ENCODE data around the gene EYA2. TPM values are rescaled to one million over a fixed set of nuclear protein-coding genes. Genes with fewer than 3 reads are reported as not detected.

Gene EYA2
- total RNA-seq, 2 experiments from 2014 or later: not detected

DNA sequence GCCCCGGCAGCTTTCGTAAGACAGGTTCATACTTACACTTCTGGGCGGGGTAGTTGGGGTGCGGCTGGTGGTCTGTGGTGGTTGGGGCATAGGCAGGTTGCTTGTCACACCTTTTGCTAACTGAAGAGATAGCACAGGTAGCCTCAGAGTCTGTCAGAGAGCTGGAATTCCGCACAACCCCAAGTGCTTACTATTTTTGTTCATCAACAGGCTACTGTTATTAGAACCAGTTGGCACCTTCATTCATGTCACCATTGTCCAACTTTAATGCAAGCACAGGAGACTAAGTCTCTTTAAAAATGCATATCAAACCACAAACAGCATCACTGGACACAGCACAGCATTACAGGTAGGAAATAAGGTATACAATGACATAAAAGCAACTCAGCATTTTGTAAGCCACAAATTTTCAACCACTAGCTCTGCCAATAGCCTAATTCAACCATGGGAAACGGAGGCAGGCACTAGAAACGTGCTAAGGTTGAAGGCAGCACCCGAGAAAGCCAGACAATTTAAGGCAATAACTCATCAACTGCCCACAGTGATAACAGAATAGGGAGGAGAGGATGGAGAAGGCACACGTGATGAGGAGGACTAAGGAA lies 318.1 kb downstream of the EYA2 start:
- no peak for ATAC-seq

GRCh38 chr20:47213966-47214365 lies 319.3 kb downstream of the EYA2 start:
- ATAC-seq: no peak
- no peak overlapping the region for H3K27ac Mint-ChIP-seq
- no peaks in the 10 kb centered on the region for H3K9me3 Mint-ChIP-seq (ENCODE audit: low read depth)
- no peak for DNase-seq
- no peak overlapping the region for H3K4me3 Mint-ChIP-seq
- no peaks in the 10 kb centered on the region for H3K4me1 Mint-ChIP-seq
- CTCF ChIA-PET: interaction anchor here (0.6 to 2.0 kb wide), 5 partner anchors 15 to 399 kb away, joined by 3 to 11 read pairs (median 3); no protein-coding TSS in a partner anchor
- intact Hi-C loops (cut with DNase I, micrococcal nuclease): no loop called here
- peaks cover 29% of the 10 kb centered on the region for H3K36me3 Mint-ChIP-seq (ENCODE audit: low read depth)
- H3K27me3 Mint-ChIP-seq: no peaks in the 10 kb centered on the region
- POLR2A ChIA-PET: no interaction called here

More for the DNA sequence above, 318.1 kb downstream of the EYA2 start:
- no peak for DNase-seq
- Mint-ChIP-seq H3K36me3 (ENCODE audit: low read depth) (peaks cover 19% of the 10 kb centered on the region), H3K4me3 (no peak overlapping the region), H3K9me3 (ENCODE audit: low read depth) (no peaks in the 10 kb centered on the region), H3K4me1 (no peaks in the 10 kb centered on the region), H3K27ac (no peak overlapping the region), H3K27me3 (no peaks in the 10 kb centered on the region)
- ChIA-PET CTCF (interaction anchor here (1.1 to 2.0 kb wide), 5 partner anchors 9 to 171 kb away, joined by 3 to 11 read pairs (median 3); no protein-coding TSS in a partner anchor), POLR2A (no interaction called here)
- intact Hi-C loops (cut with DNase I, micrococcal nuclease): no loop called here

GRCh38 chr20:47215653-47216397 lies 321.2 kb downstream of the EYA2 start:
- peak overlapping the region; percentile 1 for H3K27ac Mint-ChIP-seq
- CTCF ChIA-PET: interaction anchor here (1.0 to 1.7 kb wide), 2 partner anchors 57 to 168 kb away, joined by 3 to 9 read pairs; no protein-coding TSS in a partner anchor
- no peaks in the 10 kb centered on the region for H3K27me3 Mint-ChIP-seq
- intact Hi-C loops (cut with DNase I, micrococcal nuclease): no loop called here
- DNase-seq: no peak
- no peak overlapping the region for H3K4me3 Mint-ChIP-seq
- no peaks in the 10 kb centered on the region for H3K4me1 Mint-ChIP-seq
- no peak for ATAC-seq
- H3K9me3 Mint-ChIP-seq (ENCODE audit: low read depth): no peaks in the 10 kb centered on the region
- H3K36me3 Mint-ChIP-seq (ENCODE audit: low read depth): peaks cover 34% of the 10 kb centered on the region
- POLR2A ChIA-PET: interaction anchor here (0.5 kb wide), 1 partner anchor 59 kb away, joined by 4 read pairs; no protein-coding TSS in a partner anchor

DNA sequence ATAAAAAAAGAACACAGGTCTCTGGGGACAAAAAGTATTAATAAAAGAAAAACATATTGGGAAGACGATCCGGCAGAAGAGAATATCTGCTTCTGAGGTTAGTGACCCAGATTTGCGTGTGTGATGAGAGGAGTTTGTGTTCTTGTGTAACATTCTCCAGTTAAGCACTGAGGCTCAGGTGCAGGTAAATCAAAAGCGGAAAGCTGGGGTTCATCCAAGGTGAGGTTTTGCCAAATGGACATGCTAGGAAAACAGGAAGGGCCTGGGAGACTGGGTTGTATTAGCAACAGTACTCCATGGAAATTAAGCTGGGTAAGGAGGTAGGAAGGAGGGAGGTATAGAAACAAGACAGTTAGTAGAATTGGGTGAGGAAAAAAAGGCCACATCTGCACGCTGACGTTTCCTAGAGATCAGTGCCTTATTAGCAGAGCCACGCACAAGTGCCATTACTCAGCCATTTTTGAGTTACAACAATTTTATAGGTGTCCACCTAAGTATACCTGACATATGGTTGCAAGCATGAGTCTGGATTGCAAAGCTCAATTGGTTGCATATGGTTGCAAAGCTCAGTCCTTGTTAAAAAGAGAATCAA lies 322.3 kb downstream of the EYA2 start:
- no peaks in the 10 kb centered on the region for H3K9me3 Mint-ChIP-seq (ENCODE audit: low read depth)
- H3K36me3 Mint-ChIP-seq (ENCODE audit: low read depth): peaks cover 39% of the 10 kb centered on the region
- no peak overlapping the region for H3K4me3 Mint-ChIP-seq
- intact Hi-C loops (cut with DNase I, micrococcal nuclease): no loop called here
- no peaks in the 10 kb centered on the region for H3K27me3 Mint-ChIP-seq
- ChIA-PET POLR2A (no interaction called here), CTCF (interaction anchor here (0.8 to 1.6 kb wide), 5 partner anchors 12 to 404 kb away, joined by 3 to 8 read pairs (median 5); no protein-coding TSS in a partner anchor)
- ATAC-seq: no peak
- no peaks in the 10 kb centered on the region for H3K4me1 Mint-ChIP-seq
- DNase-seq: no peak
- H3K27ac Mint-ChIP-seq: no peak overlapping the region

DNA sequence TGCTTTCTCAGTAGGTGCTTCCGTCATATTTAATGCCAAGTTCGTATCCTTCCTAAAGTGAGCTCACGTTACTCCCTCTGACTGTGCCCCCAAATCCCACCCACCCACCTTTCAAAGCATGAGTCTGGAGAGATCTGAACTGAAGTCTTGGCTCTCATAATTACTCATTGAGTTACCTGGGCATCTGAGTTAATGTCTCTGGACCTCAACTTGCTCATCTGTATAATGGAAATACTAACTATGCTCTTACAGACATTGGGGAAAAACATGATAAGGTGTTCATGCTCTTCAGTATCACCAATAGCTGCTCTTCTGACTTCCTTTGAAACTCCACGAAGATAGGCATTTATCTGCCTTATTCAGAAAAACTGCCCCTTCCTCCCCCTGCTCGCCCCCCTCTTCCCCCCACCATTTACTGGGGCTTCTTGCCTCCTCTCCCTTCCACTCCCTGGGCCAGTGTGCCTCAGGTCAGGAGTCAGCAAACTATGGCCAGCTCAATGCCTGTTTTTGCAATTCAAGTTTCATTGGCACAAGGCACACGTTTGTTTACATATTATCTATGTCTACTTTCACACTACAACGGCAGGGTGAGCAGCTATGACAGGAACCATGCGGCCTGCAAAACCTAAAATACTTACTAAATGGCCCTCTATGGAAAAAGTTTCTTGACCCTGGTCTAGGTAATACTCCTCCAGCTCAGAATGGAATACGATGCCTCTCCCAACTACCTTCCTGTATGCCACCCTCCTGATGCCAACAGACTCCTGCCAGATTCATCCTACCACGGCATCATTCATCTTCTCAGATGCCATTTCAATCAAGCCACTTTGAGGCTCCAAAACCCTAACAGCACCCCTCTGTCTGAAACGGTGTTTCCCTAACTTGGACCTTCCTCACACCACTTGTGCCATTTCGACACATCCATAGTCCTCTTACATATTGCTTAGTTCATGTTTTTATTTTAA lies 323.1 kb downstream of the EYA2 start:
- intact Hi-C loops (cut with DNase I, micrococcal nuclease): no loop called here
- H3K27ac Mint-ChIP-seq: peak overlapping the region; percentile 68
- POLR2A ChIA-PET: no interaction called here

DNA sequence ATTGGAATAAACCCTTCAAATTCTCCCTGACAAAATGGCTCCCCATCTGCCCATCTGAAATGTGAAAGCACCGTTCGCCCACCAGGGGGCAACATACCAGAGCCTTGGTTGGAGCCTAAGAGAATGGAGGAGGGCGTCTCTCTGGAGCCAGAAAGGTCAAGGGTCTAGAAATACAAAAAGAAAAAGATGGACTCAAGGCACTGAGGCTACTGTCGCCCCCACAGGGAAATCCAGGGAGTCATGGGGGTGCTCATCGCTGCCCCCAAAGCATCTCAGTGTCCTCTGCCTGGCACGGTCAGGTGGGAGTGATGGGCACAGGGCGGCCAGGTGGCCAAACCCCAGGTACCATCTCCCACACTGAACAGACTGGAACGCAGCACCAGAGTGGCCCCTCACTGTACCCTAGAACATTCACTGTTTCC lies 325.5 kb downstream of the EYA2 start:
- Mint-ChIP-seq H3K4me3 (no peak overlapping the region), H3K27ac (peak overlapping the region; percentile 37), H3K4me1 (no peaks in the 10 kb centered on the region), H3K36me3 (ENCODE audit: low read depth) (peaks cover 49% of the 10 kb centered on the region), H3K27me3 (no peaks in the 10 kb centered on the region), H3K9me3 (ENCODE audit: low read depth) (no peaks in the 10 kb centered on the region)
- ATAC-seq (peak; percentile 47), DNase-seq (peak; percentile 75)
- intact Hi-C loops (cut with DNase I, micrococcal nuclease): loop anchor here in 1 of 2 experiments (1.0 kb wide), 1 partner anchor 164 kb away; no protein-coding TSS in a partner anchor
- CTCF ChIA-PET: interaction anchor here (0.6 to 2.3 kb wide), 5 partner anchors 12 to 317 kb away, joined by 3 to 15 read pairs (median 3); no protein-coding TSS in a partner anchor
- POLR2A ChIA-PET: no interaction called here

More for the DNA sequence above, 323.1 kb downstream of the EYA2 start:
- ATAC-seq: no peak
- Mint-ChIP-seq H3K27me3 (no peaks in the 10 kb centered on the region), H3K36me3 (ENCODE audit: low read depth) (peaks cover 42% of the 10 kb centered on the region), H3K9me3 (ENCODE audit: low read depth) (no peaks in the 10 kb centered on the region), H3K4me3 (no peak overlapping the region), H3K4me1 (no peaks in the 10 kb centered on the region)
- CTCF ChIA-PET: interaction anchor here (0.6 to 2.3 kb wide), 6 partner anchors 13 to 403 kb away, joined by 3 to 15 read pairs (median 6); no protein-coding TSS in a partner anchor
- DNase-seq: no peak

DNA sequence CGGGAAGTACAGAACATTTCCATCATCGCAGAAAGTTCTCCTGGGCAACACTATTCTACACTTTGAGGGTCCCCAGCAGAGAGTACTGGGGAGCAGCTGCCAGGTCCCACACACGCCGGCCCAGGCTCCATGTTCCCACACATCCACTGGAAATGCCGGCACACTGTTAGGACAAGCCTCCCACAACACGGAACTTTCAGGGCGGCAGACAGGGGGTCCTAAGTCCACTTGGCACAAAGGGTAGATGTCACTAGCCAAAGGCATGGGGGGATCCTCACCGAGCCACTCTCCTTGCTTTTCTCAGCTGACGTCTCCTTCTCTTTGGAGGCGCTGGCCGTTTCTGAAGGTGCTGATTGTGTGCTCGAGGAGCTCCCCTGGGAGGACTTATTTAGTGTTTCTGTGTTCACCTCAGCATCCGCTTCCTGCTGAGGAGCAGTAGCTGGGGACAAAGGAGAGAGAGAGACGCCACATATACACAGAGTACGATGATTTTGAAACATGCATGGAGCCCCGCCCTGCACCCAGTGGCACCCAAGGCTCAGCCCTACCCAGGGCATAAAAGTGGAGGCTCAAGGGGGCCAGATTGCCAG lies 326.5 kb downstream of the EYA2 start:
- H3K27me3 Mint-ChIP-seq: no peaks in the 10 kb centered on the region
- ATAC-seq (no peak), DNase-seq (no peak)
- ChIA-PET CTCF (interaction anchor here (0.6 to 1.5 kb wide), 5 partner anchors 8 to 1263 kb away, joined by 3 to 10 read pairs (median 3); no protein-coding TSS in a partner anchor), POLR2A (interaction anchor here (0.6 kb wide), 1 partner anchor 388 kb away, joined by 5 read pairs; no protein-coding TSS in a partner anchor)
- H3K4me1 Mint-ChIP-seq: no peaks in the 10 kb centered on the region
- H3K9me3 Mint-ChIP-seq (ENCODE audit: low read depth): no peaks in the 10 kb centered on the region
- H3K27ac Mint-ChIP-seq: no peak overlapping the region
- no peak overlapping the region for H3K4me3 Mint-ChIP-seq
- intact Hi-C loops (cut with DNase I, micrococcal nuclease): no loop called here
- H3K36me3 Mint-ChIP-seq (ENCODE audit: low read depth): peaks cover 45% of the 10 kb centered on the region

- Mint-ChIP-seq H3K27ac (no peak overlapping the region), H3K4me3 (no peak overlapping the region), H3K36me3 (ENCODE audit: low read depth) (peaks cover 49% of the 10 kb centered on the region), H3K4me1 (no peaks in the 10 kb centered on the region), H3K9me3 (ENCODE audit: low read depth) (no peaks in the 10 kb centered on the region), H3K27me3 (no peaks in the 10 kb centered on the region)
- DNase-seq (no peak), ATAC-seq (no peak)
- intact Hi-C loops (cut with DNase I, micrococcal nuclease): no loop called here
- ChIA-PET CTCF (interaction anchor here (0.6 to 1.9 kb wide), 4 partner anchors 22 to 161 kb away, joined by 3 to 9 read pairs (median 3); no protein-coding TSS in a partner anchor), POLR2A (interaction anchor here (0.7 kb wide), 1 partner anchor 346 kb away, joined by 3 read pairs; no protein-coding TSS in a partner anchor)
Measured at GRCh38 chr20:47222468-47223119, 328.0 kb downstream of the EYA2 start.

DNA sequence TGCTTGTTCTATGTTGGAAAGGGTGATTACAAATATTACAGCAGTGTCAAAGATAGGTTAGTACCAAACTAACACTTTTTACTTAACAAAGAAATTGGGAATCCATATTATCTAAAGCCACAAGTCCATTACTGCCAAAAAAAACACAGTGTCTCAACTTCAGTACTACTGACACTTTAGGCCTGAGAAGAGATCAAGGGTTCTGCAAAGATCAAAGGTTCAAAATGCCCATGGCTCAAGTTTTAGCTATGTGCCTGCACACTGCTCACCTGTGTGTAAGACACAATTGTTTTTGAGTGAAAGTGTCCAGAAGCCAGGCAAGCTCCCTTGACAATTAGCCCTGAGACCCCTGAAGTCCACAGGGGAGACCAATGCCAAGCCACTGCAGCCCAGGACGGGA lies 329.3 kb downstream of the EYA2 start:
- intact Hi-C loops (cut with DNase I, micrococcal nuclease): no loop called here
- ATAC-seq (no peak), DNase-seq (no peak)
- no peaks in the 10 kb centered on the region for H3K9me3 Mint-ChIP-seq (ENCODE audit: low read depth)
- ChIA-PET CTCF (interaction anchor here (1.9 kb wide), 1 partner anchor 160 kb away, joined by 9 read pairs; no protein-coding TSS in a partner anchor), POLR2A (no interaction called here)
- H3K27ac Mint-ChIP-seq: no peak overlapping the region
- H3K4me1 Mint-ChIP-seq: no peaks in the 10 kb centered on the region
- no peak overlapping the region for H3K4me3 Mint-ChIP-seq
- no peaks in the 10 kb centered on the region for H3K27me3 Mint-ChIP-seq
- H3K36me3 Mint-ChIP-seq (ENCODE audit: low read depth): peaks cover 39% of the 10 kb centered on the region

DNA sequence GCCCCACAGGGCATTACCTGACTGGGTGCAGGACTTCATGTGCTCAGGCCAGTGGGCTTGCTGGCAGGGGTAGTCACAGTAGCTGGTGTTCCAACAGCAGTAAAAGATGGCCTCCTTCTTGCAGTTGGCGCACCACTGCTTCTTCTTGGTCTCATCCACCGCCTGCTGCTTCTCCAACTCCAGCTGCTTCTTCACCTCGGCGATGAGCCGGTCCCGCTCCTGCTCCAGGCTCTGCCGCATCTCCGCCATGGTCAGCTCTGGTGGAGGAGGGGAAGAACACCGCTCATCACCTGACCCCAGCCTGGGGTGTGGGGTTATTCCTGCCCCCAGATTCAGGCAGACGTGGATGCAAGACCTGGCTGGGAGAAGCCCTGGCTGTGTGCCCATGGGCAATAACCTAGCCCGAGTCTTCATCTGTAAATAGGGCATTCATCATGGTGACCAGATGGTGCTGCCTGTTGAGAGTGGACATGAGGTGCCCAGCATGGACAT lies 329.7 kb downstream of the EYA2 start:
- H3K36me3 Mint-ChIP-seq (ENCODE audit: low read depth): peaks cover 39% of the 10 kb centered on the region
- no peak overlapping the region for H3K27ac Mint-ChIP-seq
- ATAC-seq (no peak), DNase-seq (no peak)
- ChIA-PET POLR2A (no interaction called here), CTCF (no interaction called here)
- H3K4me3 Mint-ChIP-seq: no peak overlapping the region
- no peaks in the 10 kb centered on the region for H3K9me3 Mint-ChIP-seq (ENCODE audit: low read depth)
- H3K27me3 Mint-ChIP-seq: no peaks in the 10 kb centered on the region
- H3K4me1 Mint-ChIP-seq: no peaks in the 10 kb centered on the region
- intact Hi-C loops (cut with DNase I, micrococcal nuclease): no loop called here

Data from activated CD4-positive, alpha-beta T cell treated with anti-CD3 and anti-CD28 coated beads for 36 hours (primary cell).